Activated naive CD4-positive, alpha-beta T cell treated with anti-CD3 and anti-CD28 coated beads, Interleukin-2, amount 50 U/mL, for 16 hours (primary cell): Measurements from ENCODE around the gene PER3.

Experiments used
- DNase-seq: peaks from one replicate; pipeline ENCODE4 v3.0.0-alpha.2; 2020

The PER3 gene

GRCh38 chr1:7783826-7784491, at the start of gene PER3:
TSS of gene PER3 (plus strand) at chr1:7784291. CDS start at chr1:7784878, 587 bp downstream.
- peak; percentile 91 for DNase-seq

- DNase-seq: no peak
Observed at GRCh38 chr1:7738044-7738443, 46.0 kb upstream of the PER3 start.

- no peak for DNase-seq
Observed at GRCh38 chr1:7743346-7743745, 40.7 kb upstream of the PER3 start.

- DNase-seq: no peak
Observed at GRCh38 chr1:7744882-7745281, 39.2 kb upstream of the PER3 start.

GRCh38 chr1:7745783-7746182, 38.3 kb upstream of the PER3 start:
- no peak for DNase-seq

GRCh38 chr1:7747605-7748004, 36.5 kb upstream of the PER3 start:
- DNase-seq: no peak

GRCh38 chr1:7749126-7749525, 35.0 kb upstream of the PER3 start:
- no peak for DNase-seq

- no peak for DNase-seq
Observed at GRCh38 chr1:7751174-7751573, 32.9 kb upstream of the PER3 start.

- DNase-seq: peak; percentile 44
Observed at GRCh38 chr1:7752512-7753417, 31.3 kb upstream of the PER3 start.

- no peak for DNase-seq
Observed at GRCh38 chr1:7753641-7754040, 30.4 kb upstream of the PER3 start.

GRCh38 chr1:7754234-7754633, 29.9 kb upstream of the PER3 start:
- DNase-seq: no peak

GRCh38 chr1:7755448-7755847, 28.6 kb upstream of the PER3 start:
- DNase-seq: no peak

- DNase-seq: no peak
Observed at GRCh38 chr1:7760245-7760644, 23.8 kb upstream of the PER3 start.

- DNase-seq: no peak
Observed at GRCh38 chr1:7761103-7761502, 23.0 kb upstream of the PER3 start.

- DNase-seq: no peak
Observed at GRCh38 chr1:7767176-7767575, 16.9 kb upstream of the PER3 start.

- DNase-seq: no peak
Observed at GRCh38 chr1:7768583-7768982, 15.5 kb upstream of the PER3 start.

- DNase-seq: no peak
Observed at GRCh38 chr1:7769673-7770412, 14.2 kb upstream of the PER3 start.

- DNase-seq: no peak
Observed at GRCh38 chr1:7770669-7770996, 13.5 kb upstream of the PER3 start.

GRCh38 chr1:7770997-7771822, 12.9 kb upstream of the PER3 start, which contains the start of gene VAMP3:
TSS of gene VAMP3 (plus strand) at chr1:7771296. CDS start at chr1:7771384, 88 bp downstream.
- DNase-seq: peak; percentile 81

- DNase-seq: no peak
Observed at GRCh38 chr1:7771823-7772299, 12.2 kb upstream of the PER3 start.

GRCh38 chr1:7777591-7777990, 6.5 kb upstream of the PER3 start:
- DNase-seq: no peak

- DNase-seq: no peak
Observed at GRCh38 chr1:7778133-7778628, 5.9 kb upstream of the PER3 start.
